Vagina (tissue), 2 donors: ENCODE measurements around the gene LMX1B.

Experiments
- POLR2A ChIP-seq, 2 donors: fragments of 450-650 bp; IDR thresholded peaks; one replicate each; pipeline ENCODE4 v1.6.1; 2017; ENCODE audit warnings: antibody characterized with exemption in 2 of 2, mild to moderate bottlenecking in 2 of 2, moderate library complexity in 2 of 2
- POLR2AphosphoS5 ChIP-seq, 2 donors: sonication (generic); formaldehyde crosslinking; IDR thresholded peaks; one replicate each; pipeline ENCODE4 v1.9.0; 2017; ENCODE audit warnings: antibody characterized with exemption in 2 of 2, mild to moderate bottlenecking in 2 of 2, low read depth in 1 of 2; ENCODE audit not compliant: insufficient read depth in 1 of 2
- TF ChIP-seq, protein P1 (sequence below), 3 experiments: fragments of 450-650 bp in 2 of 3; fragments of 200-600 bp in 1 of 3; sonication (generic) in 1 of 3; IDR thresholded peaks; one replicate each; pipeline ENCODE4 v1.5.1; 2017 to 2019; ENCODE audit warnings: antibody characterized with exemption in 3 of 3, mild to moderate bottlenecking in 2 of 3, moderate library complexity in 2 of 3

DNA sequence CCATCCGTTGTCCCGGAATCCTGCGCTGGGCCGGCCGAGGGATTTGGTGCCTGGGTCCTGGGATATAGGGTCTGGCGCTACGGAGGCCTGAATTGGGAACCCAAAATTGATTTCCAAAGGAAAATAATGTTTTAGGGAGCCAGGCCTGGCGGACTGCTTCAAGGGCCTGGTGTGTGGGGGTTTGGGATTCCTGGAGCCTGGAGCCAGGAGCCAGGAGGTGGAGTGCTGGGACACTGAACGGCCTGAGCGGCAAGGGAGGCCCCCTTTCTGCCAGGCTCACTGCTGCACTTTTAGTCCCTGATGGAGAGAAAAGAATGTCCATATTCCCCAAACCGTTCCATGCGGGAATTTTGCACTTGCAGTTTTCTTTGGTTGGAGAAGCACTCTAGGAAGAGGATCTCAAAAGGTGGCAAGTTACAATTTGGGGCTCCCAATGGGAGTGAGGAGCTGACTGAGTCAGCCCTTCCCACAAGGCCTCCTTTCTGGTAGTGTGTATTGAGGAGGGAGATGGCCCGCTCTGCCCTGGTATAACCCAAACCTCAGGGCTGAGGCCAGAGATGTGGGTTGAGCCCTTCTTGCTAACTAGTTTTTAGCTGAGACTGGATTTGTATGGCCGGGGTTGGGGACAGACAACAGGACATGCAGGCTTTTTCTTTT, 2.2 kb downstream of the LMX1B start:
- TF ChIP-seq POLR2A (IDR thresholded peaks at IDR 0.05) = no peak
- TF ChIP-seq, protein P1, sequence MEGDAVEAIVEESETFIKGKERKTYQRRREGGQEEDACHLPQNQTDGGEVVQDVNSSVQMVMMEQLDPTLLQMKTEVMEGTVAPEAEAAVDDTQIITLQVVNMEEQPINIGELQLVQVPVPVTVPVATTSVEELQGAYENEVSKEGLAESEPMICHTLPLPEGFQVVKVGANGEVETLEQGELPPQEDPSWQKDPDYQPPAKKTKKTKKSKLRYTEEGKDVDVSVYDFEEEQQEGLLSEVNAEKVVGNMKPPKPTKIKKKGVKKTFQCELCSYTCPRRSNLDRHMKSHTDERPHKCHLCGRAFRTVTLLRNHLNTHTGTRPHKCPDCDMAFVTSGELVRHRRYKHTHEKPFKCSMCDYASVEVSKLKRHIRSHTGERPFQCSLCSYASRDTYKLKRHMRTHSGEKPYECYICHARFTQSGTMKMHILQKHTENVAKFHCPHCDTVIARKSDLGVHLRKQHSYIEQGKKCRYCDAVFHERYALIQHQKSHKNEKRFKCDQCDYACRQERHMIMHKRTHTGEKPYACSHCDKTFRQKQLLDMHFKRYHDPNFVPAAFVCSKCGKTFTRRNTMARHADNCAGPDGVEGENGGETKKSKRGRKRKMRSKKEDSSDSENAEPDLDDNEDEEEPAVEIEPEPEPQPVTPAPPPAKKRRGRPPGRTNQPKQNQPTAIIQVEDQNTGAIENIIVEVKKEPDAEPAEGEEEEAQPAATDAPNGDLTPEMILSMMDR (IDR thresholded peaks at IDR 0.05) = no peak
- no peak for TF ChIP-seq POLR2AphosphoS5 (IDR thresholded peaks at IDR 0.05; ENCODE audit: insufficient read depth in 1 of 2, low read depth in 1 of 2)
